ENCODE measurements around the gene ASIC2. TPM values are rescaled to one million over a fixed set of nuclear protein-coding genes. Genes with fewer than 3 reads are reported as not detected.

The ASIC2 gene
- total and polyA plus RNA-seq, 10 donors: not detected

GRCh38 chr17:33049781-33050414 is 243.2 kb downstream of the ASIC2 start:
- H3K27me3 ChIP-seq (replicated peaks in 1 of 7): no peaks in the 10 kb centered on the region
- WGBS, 5 donors: 50 to 65% (median 55%) methylated on average over 11 of the region's 11 CpGs
- H3K4me1 ChIP-seq: no peaks in the 10 kb centered on the region
- intact Hi-C loops (cut with DNase I; ENCODE audit: low total_unique reads): no loop called here
- DNase-seq: no peak
- H3K36me3 ChIP-seq: no peaks in the 10 kb centered on the region
- H3K4me3 ChIP-seq: no peak overlapping the region
- TF ChIP-seq CTCF (IDR thresholded peaks at IDR 0.05 in 8 of 11, conservative IDR thresholded peaks at IDR 0.05 in 3 of 11) (peak in 10 of 11 experiments; percentile 15 to 86 (median 66)), POLR2AphosphoS5 (IDR thresholded peaks at IDR 0.05) (no peak)
- H3K9me3 ChIP-seq: no peaks in the 10 kb centered on the region
- no peak overlapping the region for H3K27ac ChIP-seq

- Histone ChIP-seq H3K4me1 (no peaks in the 10 kb centered on the region), H3K9me3 (no peaks in the 10 kb centered on the region), H3K27me3 (replicated peaks in 1 of 7) (peaks cover 0 to 4% (median 0%) of the 10 kb centered on the region in 7 donors), H3K27ac (no peak overlapping the region), H3K36me3 (no peaks in the 10 kb centered on the region), H3K4me3 (no peak overlapping the region)
- 64 to 71% (median 67%) methylated on average over 9 to 10 of the region's 10 CpGs for WGBS, 5 donors
- TF ChIP-seq POLR2AphosphoS5 (IDR thresholded peaks at IDR 0.05) (no peak), POLR2A (IDR thresholded peaks at IDR 0.05) (no peak), CTCF (IDR thresholded peaks at IDR 0.05 in 8 of 11, conservative IDR thresholded peaks at IDR 0.05 in 3 of 11) (no peak)
- no peak for DNase-seq
- intact Hi-C loops (cut with DNase I; ENCODE audit: low total_unique reads): no loop called here
These were observed 246.5 kb downstream of the ASIC2 start for GRCh38 chr17:33046361-33047255.

- TF ChIP-seq POLR2AphosphoS5 (IDR thresholded peaks at IDR 0.05): no peak
- TF ChIP-seq POLR2A (IDR thresholded peaks at IDR 0.05): no peak
- TF ChIP-seq CTCF (IDR thresholded peaks at IDR 0.05 in 8 of 11, conservative IDR thresholded peaks at IDR 0.05 in 3 of 11): no peak
- peaks cover 0 to 4% (median 0%) of the 10 kb centered on the region in 7 donors for H3K27me3 ChIP-seq (replicated peaks in 1 of 7)
- peaks cover 0 to 2% (median 0%) of the 10 kb centered on the region in 6 donors for H3K4me1 ChIP-seq
- H3K27ac ChIP-seq: no peak overlapping the region
- no peak for DNase-seq
- no peaks in the 10 kb centered on the region for H3K36me3 ChIP-seq
- WGBS, 5 donors: 89 to 92% (median 90%) methylated on average over 11 of the region's 11 CpGs
- no peaks in the 10 kb centered on the region for H3K9me3 ChIP-seq
- intact Hi-C loops (cut with DNase I; ENCODE audit: low total_unique reads): no loop called here
- H3K4me3 ChIP-seq: no peak overlapping the region
These were observed 247.9 kb downstream of the ASIC2 start for GRCh38 chr17:33045216-33045615.

GRCh38 chr17:33044771-33045170 is 248.3 kb downstream of the ASIC2 start:
- no peak for DNase-seq
- Histone ChIP-seq H3K27me3 (replicated peaks in 1 of 7) (peaks cover 0 to 4% (median 0%) of the 10 kb centered on the region in 7 donors), H3K27ac (no peak overlapping the region), H3K4me3 (no peak overlapping the region), H3K4me1 (peaks cover 0 to 6% (median 0%) of the 10 kb centered on the region in 6 donors), H3K36me3 (no peaks in the 10 kb centered on the region), H3K9me3 (no peaks in the 10 kb centered on the region)
- WGBS, 5 donors: 87 to 95% (median 89%) methylated on average over 3 of the region's 3 CpGs
- intact Hi-C loops (cut with DNase I; ENCODE audit: low total_unique reads): no loop called here
- TF ChIP-seq POLR2AphosphoS5 (IDR thresholded peaks at IDR 0.05) (no peak), CTCF (IDR thresholded peaks at IDR 0.05 in 8 of 11, conservative IDR thresholded peaks at IDR 0.05 in 3 of 11) (no peak), POLR2A (IDR thresholded peaks at IDR 0.05) (no peak)
